Peyer's patch (tissue), 4 donors: Measurements from ENCODE around the gene AIG1. TPM values are rescaled to one million over a fixed set of nuclear protein-coding genes. Genes with fewer than 3 reads are reported as not detected.

Source experiments
- DNase-seq, 3 donors: peaks; one replicate each; pipeline ENCODE4 v3.0.0-alpha.2; 2017 to 2019
- H3K27ac ChIP-seq, 4 donors: fragments of 200-600 bp; sonication (generic); one replicate each; pipeline ENCODE4 v1.5.1; 2016 to 2019
- H3K27me3 ChIP-seq, 2 donors: fragments of 200-600 bp; sonication (generic); one replicate each; pipeline ENCODE4 v1.5.1; 2019
- H3K36me3 ChIP-seq, 3 donors: fragments of 200-600 bp; sonication (generic); one replicate each; pipeline ENCODE4 v1.5.1; 2016 to 2019
- H3K4me1 ChIP-seq, 4 donors: fragments of 200-600 bp; sonication (generic); one replicate each; pipeline ENCODE4 v1.5.1; 2016 to 2019
- H3K4me3 ChIP-seq, 4 donors: fragments of 200-600 bp; sonication (generic); 1 replicate in 3 of 4; 2 replicates in 1 of 4; pipeline ENCODE4 v1.5.1; 2016 to 2019; ENCODE audit warnings: mild to moderate bottlenecking in 1 of 4
- H3K9me3 ChIP-seq, 4 donors: fragments of 200-600 bp; sonication (generic); one replicate each; pipeline ENCODE4 v1.5.1; 2016 to 2019; ENCODE audit warnings: mild to moderate bottlenecking in 1 of 4
- CTCF ChIP-seq, 6 experiments: fragments of 450-650 bp in 4 of 6; fragments of 200-600 bp in 2 of 6; sonication (generic) in 1 of 6; IDR thresholded peaks; one replicate each; pipeline ENCODE4 v1.5.1; 2017 to 2019; ENCODE audit warnings: antibody characterized with exemption in 6 of 6, mild to moderate bottlenecking in 3 of 6, moderate library complexity in 1 of 6
- POLR2A ChIP-seq, 2 donors: fragments of 450-650 bp; IDR thresholded peaks; one replicate each; pipeline ENCODE4 v1.5.1; 2017; ENCODE audit warnings: antibody characterized with exemption in 2 of 2, mild to moderate bottlenecking in 2 of 2, moderate library complexity in 2 of 2
- total RNA-seq, 4 donors: library from RNA; depleted of rRNA; stranded (reverse); fragments of >200 nt; gene quantifications; one replicate each; pipeline ENCODE4 v1.1.0, GENCODE V29; 2016

Gene AIG1
- total RNA-seq, 4 donors from 2014 or later, result 9.1 to 133 (median 84.9) TPM

GRCh38 chr6:143022587-143022986, 38.1 kb upstream of the AIG1 start:
- H3K4me1 ChIP-seq, result no peaks in the 10 kb centered on the region
- H3K9me3 ChIP-seq, result no peaks in the 10 kb centered on the region
- no peak overlapping the region for H3K27ac ChIP-seq
- no peaks in the 10 kb centered on the region for H3K27me3 ChIP-seq
- TF ChIP-seq POLR2A (IDR thresholded peaks at IDR 0.05), result no peak
- TF ChIP-seq CTCF (IDR thresholded peaks at IDR 0.05), result no peak
- H3K4me3 ChIP-seq, result no peak overlapping the region
- no peaks in the 10 kb centered on the region for H3K36me3 ChIP-seq
- DNase-seq, result no peak

- H3K9me3 ChIP-seq, result no peaks in the 10 kb centered on the region
- no peak for TF ChIP-seq CTCF (IDR thresholded peaks at IDR 0.05)
- no peak for TF ChIP-seq POLR2A (IDR thresholded peaks at IDR 0.05)
- no peaks in the 10 kb centered on the region for H3K36me3 ChIP-seq
- no peak overlapping the region for H3K27ac ChIP-seq
- no peak overlapping the region for H3K4me3 ChIP-seq
- no peak for DNase-seq
- H3K4me1 ChIP-seq, result no peaks in the 10 kb centered on the region
- H3K27me3 ChIP-seq, result no peaks in the 10 kb centered on the region
Observed at GRCh38 chr6:143023695-143024094, 37.0 kb upstream of the AIG1 start.

GRCh38 chr6:143024977-143025376, 35.7 kb upstream of the AIG1 start:
- Histone ChIP-seq H3K27ac (no peak overlapping the region), H3K4me1 (no peaks in the 10 kb centered on the region), H3K4me3 (no peak overlapping the region), H3K9me3 (no peaks in the 10 kb centered on the region), H3K27me3 (no peaks in the 10 kb centered on the region), H3K36me3 (no peaks in the 10 kb centered on the region)
- no peak for DNase-seq
- TF ChIP-seq CTCF (IDR thresholded peaks at IDR 0.05) (no peak), POLR2A (IDR thresholded peaks at IDR 0.05) (no peak)

GRCh38 chr6:143026696-143027449, 33.8 kb upstream of the AIG1 start:
- Histone ChIP-seq H3K36me3 (no peaks in the 10 kb centered on the region), H3K4me3 (no peak overlapping the region), H3K9me3 (no peaks in the 10 kb centered on the region), H3K4me1 (no peaks in the 10 kb centered on the region), H3K27me3 (no peaks in the 10 kb centered on the region), H3K27ac (no peak overlapping the region)
- peak; percentile 37 to 57 (median 49) for TF ChIP-seq CTCF (IDR thresholded peaks at IDR 0.05)
- no peak for TF ChIP-seq POLR2A (IDR thresholded peaks at IDR 0.05)
- peak in 2 of 3 donors; percentile 45 to 75 for DNase-seq

GRCh38 chr6:143034689-143035334, 25.9 kb upstream of the AIG1 start:
- Histone ChIP-seq H3K4me1 (no peaks in the 10 kb centered on the region), H3K27ac (no peak overlapping the region), H3K9me3 (no peaks in the 10 kb centered on the region), H3K36me3 (no peaks in the 10 kb centered on the region), H3K27me3 (no peaks in the 10 kb centered on the region), H3K4me3 (no peak overlapping the region)
- peak in 1 of 3 donors; percentile 52 for DNase-seq
- no peak for TF ChIP-seq CTCF (IDR thresholded peaks at IDR 0.05)
- TF ChIP-seq POLR2A (IDR thresholded peaks at IDR 0.05), result no peak
